ENCODE measurements around the gene KLK2. TPM values are rescaled to one million over a fixed set of nuclear protein-coding genes. Genes with fewer than 3 reads are reported as not detected.

The KLK2 gene
- polyA plus RNA-seq, 1 donor from 2014 or later: not detected

- Histone ChIP-seq H3F3A (ENCODE audit: insufficient read depth, low read length, poor library complexity, severe bottlenecking) (no peaks in the 10 kb centered on the region), H2AFZ (ENCODE audit: low read depth, low read length) (no peak overlapping the region), H3K27ac (ENCODE audit: low read length) (no peak overlapping the region), H3K36me3 (ENCODE audit: insufficient read depth, low read length) (no peaks in the 10 kb centered on the region), H3K4me2 (ENCODE audit: low read length) (no peak overlapping the region), H4K20me1 (ENCODE audit: insufficient read depth) (no peaks in the 10 kb centered on the region), H3K79me2 (replicated peaks; ENCODE audit: insufficient read depth, low read length) (no peaks in the 10 kb centered on the region), H3K9ac (ENCODE audit: low read length) (no peak overlapping the region), H3K9me3 (ENCODE audit: low read length) (no peaks in the 10 kb centered on the region), H3K9me2 (ENCODE audit: insufficient read depth, low read length) (no peaks in the 10 kb centered on the region), H3K27me3 (ENCODE audit: insufficient read depth, low read depth, low read length) (no peaks in the 10 kb centered on the region), H3K4me3 (ENCODE audit: low read length) (no peak overlapping the region)
- TF ChIP-seq POLR2AphosphoS5 (IDR thresholded peaks at IDR 0.05) (no peak), MXI1 (conservative IDR thresholded peaks at IDR 0.05; ENCODE audit: poor library complexity, severe bottlenecking) (no peak), REST (IDR thresholded peaks at IDR 0.05; ENCODE audit: borderline replicate concordance) (no peak), SMC3 (conservative IDR thresholded peaks at IDR 0.05; ENCODE audit: poor library complexity) (no peak), RAD21 (conservative IDR thresholded peaks at IDR 0.05) (no peak), EZH2 (IDR thresholded peaks at IDR 0.05; ENCODE audit: borderline replicate concordance, insufficient read depth, low read length, poor library complexity, severe bottlenecking) (no peak), EP300 (conservative IDR thresholded peaks at IDR 0.05; ENCODE audit: poor library complexity, severe bottlenecking) (no peak), TAF1 (IDR thresholded peaks at IDR 0.05; ENCODE audit: low read depth) (no peak)
- TF ChIP-seq, protein P1, sequence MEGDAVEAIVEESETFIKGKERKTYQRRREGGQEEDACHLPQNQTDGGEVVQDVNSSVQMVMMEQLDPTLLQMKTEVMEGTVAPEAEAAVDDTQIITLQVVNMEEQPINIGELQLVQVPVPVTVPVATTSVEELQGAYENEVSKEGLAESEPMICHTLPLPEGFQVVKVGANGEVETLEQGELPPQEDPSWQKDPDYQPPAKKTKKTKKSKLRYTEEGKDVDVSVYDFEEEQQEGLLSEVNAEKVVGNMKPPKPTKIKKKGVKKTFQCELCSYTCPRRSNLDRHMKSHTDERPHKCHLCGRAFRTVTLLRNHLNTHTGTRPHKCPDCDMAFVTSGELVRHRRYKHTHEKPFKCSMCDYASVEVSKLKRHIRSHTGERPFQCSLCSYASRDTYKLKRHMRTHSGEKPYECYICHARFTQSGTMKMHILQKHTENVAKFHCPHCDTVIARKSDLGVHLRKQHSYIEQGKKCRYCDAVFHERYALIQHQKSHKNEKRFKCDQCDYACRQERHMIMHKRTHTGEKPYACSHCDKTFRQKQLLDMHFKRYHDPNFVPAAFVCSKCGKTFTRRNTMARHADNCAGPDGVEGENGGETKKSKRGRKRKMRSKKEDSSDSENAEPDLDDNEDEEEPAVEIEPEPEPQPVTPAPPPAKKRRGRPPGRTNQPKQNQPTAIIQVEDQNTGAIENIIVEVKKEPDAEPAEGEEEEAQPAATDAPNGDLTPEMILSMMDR (IDR thresholded peaks at IDR 0.05; ENCODE audit: poor library complexity, severe bottlenecking): no peak
Measured at GRCh38 chr19:50890422-50891252, 17.4 kb downstream of the KLK2 start.

DNA sequence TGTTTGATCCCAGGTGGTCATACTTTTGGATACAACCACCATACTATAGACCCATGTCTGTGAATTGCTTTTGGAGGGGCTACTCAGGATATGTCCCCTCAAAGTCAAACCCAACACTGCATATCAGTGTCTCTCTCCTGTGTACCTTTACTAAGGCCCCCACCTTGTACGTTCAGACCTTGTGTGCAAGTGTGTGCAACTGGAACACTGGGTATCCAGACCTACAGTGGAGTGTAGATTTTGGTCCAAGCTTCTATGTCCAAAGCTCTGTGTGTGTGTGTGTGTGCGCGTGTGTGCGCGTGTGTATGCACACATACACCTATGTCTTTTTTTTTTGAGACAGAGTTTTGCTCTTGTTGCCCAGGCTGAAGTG, 18.0 kb downstream of the KLK2 start:
- no peak overlapping the region for H3K27ac ChIP-seq (ENCODE audit: low read length)
- no peaks in the 10 kb centered on the region for H3K36me3 ChIP-seq (ENCODE audit: insufficient read depth, low read length)
- H3K9me3 ChIP-seq (ENCODE audit: low read length): no peaks in the 10 kb centered on the region
- no peak overlapping the region for H3K4me2 ChIP-seq (ENCODE audit: low read length)
- H2AFZ ChIP-seq (ENCODE audit: low read depth, low read length): no peak overlapping the region
- no peaks in the 10 kb centered on the region for H3F3A ChIP-seq (ENCODE audit: insufficient read depth, low read length, poor library complexity, severe bottlenecking)
- H4K20me1 ChIP-seq (ENCODE audit: insufficient read depth): no peaks in the 10 kb centered on the region
- H3K4me3 ChIP-seq (ENCODE audit: low read length): no peak overlapping the region
- H3K79me2 ChIP-seq (replicated peaks; ENCODE audit: insufficient read depth, low read length): no peaks in the 10 kb centered on the region
- TF ChIP-seq SMC3 (conservative IDR thresholded peaks at IDR 0.05; ENCODE audit: poor library complexity) (no peak), EZH2 (IDR thresholded peaks at IDR 0.05; ENCODE audit: borderline replicate concordance, insufficient read depth, low read length, poor library complexity, severe bottlenecking) (no peak), POLR2AphosphoS5 (IDR thresholded peaks at IDR 0.05) (no peak), TAF1 (IDR thresholded peaks at IDR 0.05; ENCODE audit: low read depth) (no peak), MXI1 (conservative IDR thresholded peaks at IDR 0.05; ENCODE audit: poor library complexity, severe bottlenecking) (no peak), EP300 (conservative IDR thresholded peaks at IDR 0.05; ENCODE audit: poor library complexity, severe bottlenecking) (no peak), REST (IDR thresholded peaks at IDR 0.05; ENCODE audit: borderline replicate concordance) (no peak), RAD21 (conservative IDR thresholded peaks at IDR 0.05) (no peak)
- TF ChIP-seq, protein P1 (IDR thresholded peaks at IDR 0.05; ENCODE audit: poor library complexity, severe bottlenecking): no peak
- H3K27me3 ChIP-seq (ENCODE audit: insufficient read depth, low read depth, low read length): no peaks in the 10 kb centered on the region
- H3K9me2 ChIP-seq (ENCODE audit: insufficient read depth, low read length): no peaks in the 10 kb centered on the region
- no peak overlapping the region for H3K9ac ChIP-seq (ENCODE audit: low read length)

Data from neural cell (in vitro differentiated cells).